Measurements from ENCODE around the gene TNFSF10.

Gene TNFSF10

DNA sequence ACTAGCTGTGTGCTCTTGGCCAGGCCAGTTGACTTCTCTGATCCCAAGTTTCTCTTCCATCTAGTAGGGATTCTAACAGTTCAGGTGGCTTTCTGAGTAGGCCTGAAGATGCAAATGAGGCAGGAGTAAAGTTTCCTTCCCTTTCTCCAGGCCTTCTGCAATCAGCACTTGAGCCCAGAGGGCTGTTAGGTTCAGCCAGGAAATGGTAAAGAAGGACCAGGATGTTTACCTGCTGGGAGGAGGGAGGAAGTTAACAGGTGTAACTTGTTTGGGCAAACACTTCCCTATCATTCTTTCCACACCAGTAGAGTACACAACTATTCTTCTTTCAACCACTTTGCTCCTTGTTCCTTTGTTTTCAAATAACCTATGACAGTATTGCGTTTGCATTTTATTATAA is 13.3 kb upstream of the TNFSF10 start:
- no peak for TF ChIP-seq EZH2 (IDR thresholded peaks at IDR 0.05; ENCODE audit: borderline replicate concordance, low read length)
- TF ChIP-seq, protein P1, sequence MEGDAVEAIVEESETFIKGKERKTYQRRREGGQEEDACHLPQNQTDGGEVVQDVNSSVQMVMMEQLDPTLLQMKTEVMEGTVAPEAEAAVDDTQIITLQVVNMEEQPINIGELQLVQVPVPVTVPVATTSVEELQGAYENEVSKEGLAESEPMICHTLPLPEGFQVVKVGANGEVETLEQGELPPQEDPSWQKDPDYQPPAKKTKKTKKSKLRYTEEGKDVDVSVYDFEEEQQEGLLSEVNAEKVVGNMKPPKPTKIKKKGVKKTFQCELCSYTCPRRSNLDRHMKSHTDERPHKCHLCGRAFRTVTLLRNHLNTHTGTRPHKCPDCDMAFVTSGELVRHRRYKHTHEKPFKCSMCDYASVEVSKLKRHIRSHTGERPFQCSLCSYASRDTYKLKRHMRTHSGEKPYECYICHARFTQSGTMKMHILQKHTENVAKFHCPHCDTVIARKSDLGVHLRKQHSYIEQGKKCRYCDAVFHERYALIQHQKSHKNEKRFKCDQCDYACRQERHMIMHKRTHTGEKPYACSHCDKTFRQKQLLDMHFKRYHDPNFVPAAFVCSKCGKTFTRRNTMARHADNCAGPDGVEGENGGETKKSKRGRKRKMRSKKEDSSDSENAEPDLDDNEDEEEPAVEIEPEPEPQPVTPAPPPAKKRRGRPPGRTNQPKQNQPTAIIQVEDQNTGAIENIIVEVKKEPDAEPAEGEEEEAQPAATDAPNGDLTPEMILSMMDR (IDR thresholded peaks at IDR 0.05; ENCODE audit: low read length) = no peak
- Histone ChIP-seq H3K9ac (ENCODE audit: low read length) (no peak overlapping the region), H3K9me2 (ENCODE audit: low read depth, low read length) (no peaks in the 10 kb centered on the region), H3K4me2 (ENCODE audit: low read length) (no peak overlapping the region), H3K79me2 (ENCODE audit: insufficient read depth, low read length) (no peaks in the 10 kb centered on the region), H3K36me3 (ENCODE audit: insufficient read depth, low read length) (no peaks in the 10 kb centered on the region), H2AFZ (ENCODE audit: low read length) (no peak overlapping the region), H3K27ac (ENCODE audit: low read depth, low read length, poor library complexity, severe bottlenecking) (no peak overlapping the region), H3K4me3 (ENCODE audit: low read depth, low read length, poor library complexity, severe bottlenecking) (no peak overlapping the region), H4K20me1 (ENCODE audit: insufficient read depth, low read length) (no peaks in the 10 kb centered on the region), H3K9me3 (ENCODE audit: low read length) (no peaks in the 10 kb centered on the region), H3K4me1 (ENCODE audit: insufficient read depth, low read length, severe bottlenecking) (no peaks in the 10 kb centered on the region), H3F3A (ENCODE audit: insufficient read depth, low read length) (no peaks in the 10 kb centered on the region), H3K27me3 (ENCODE audit: insufficient read depth, low read length) (no peaks in the 10 kb centered on the region)

DNA sequence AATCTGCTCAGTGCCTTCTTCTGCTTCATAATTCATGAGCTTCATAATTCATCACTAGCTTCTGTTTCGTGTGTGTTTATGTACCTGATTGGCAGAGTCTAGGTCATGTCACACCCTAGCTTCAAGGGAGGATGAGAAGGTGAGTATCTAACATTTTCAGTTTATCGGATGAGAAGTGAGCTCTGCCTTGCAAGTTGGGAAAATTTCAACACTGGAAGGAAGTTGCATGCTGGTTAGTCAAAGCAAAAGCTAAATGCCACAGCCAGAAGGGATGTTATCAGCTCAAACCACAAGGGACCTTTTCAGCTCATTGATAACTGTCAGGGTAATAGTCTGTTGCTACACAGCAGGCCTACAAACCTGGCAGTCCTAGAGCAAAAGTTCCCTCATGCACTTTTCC is 7.3 kb upstream of the TNFSF10 start:
- no peaks in the 10 kb centered on the region for H4K20me1 ChIP-seq (ENCODE audit: insufficient read depth, low read length)
- no peak overlapping the region for H3K27ac ChIP-seq (ENCODE audit: low read depth, low read length, poor library complexity, severe bottlenecking)
- H3K36me3 ChIP-seq (ENCODE audit: insufficient read depth, low read length) = no peaks in the 10 kb centered on the region
- no peaks in the 10 kb centered on the region for H3F3A ChIP-seq (ENCODE audit: insufficient read depth, low read length)
- TF ChIP-seq EZH2 (IDR thresholded peaks at IDR 0.05; ENCODE audit: borderline replicate concordance, low read length) = no peak
- TF ChIP-seq, protein P1 (IDR thresholded peaks at IDR 0.05; ENCODE audit: low read length) = no peak
- no peak overlapping the region for H3K9ac ChIP-seq (ENCODE audit: low read length)
- H3K4me2 ChIP-seq (ENCODE audit: low read length) = no peak overlapping the region
- no peaks in the 10 kb centered on the region for H3K9me3 ChIP-seq (ENCODE audit: low read length)
- no peaks in the 10 kb centered on the region for H3K79me2 ChIP-seq (ENCODE audit: insufficient read depth, low read length)
- no peak overlapping the region for H2AFZ ChIP-seq (ENCODE audit: low read length)
- no peaks in the 10 kb centered on the region for H3K9me2 ChIP-seq (ENCODE audit: low read depth, low read length)
- no peak overlapping the region for H3K4me3 ChIP-seq (ENCODE audit: low read depth, low read length, poor library complexity, severe bottlenecking)
- no peaks in the 10 kb centered on the region for H3K4me1 ChIP-seq (ENCODE audit: insufficient read depth, low read length, severe bottlenecking)
- no peaks in the 10 kb centered on the region for H3K27me3 ChIP-seq (ENCODE audit: insufficient read depth, low read length)

DNA sequence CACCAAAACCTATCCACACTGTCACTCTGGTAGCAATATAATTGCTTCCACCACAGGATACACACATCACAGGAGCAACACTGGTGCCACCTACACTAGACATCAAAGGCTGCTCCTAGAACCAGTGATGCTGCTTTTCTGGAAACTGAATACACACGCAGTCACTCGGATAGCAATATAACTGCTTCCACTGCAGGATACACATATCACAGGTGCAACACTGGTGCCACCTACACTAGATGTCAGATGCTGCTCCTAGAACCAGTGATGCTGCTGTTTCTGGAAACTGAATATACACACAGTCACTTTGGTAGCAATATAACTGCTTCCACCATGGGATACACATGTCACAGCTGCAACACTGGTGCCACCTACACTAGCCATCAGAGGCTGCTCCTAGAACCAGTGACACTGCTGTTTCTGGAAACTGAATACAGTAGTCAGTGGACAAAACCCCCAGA is 6.9 kb upstream of the TNFSF10 start:
- H3K79me2 ChIP-seq (ENCODE audit: insufficient read depth, low read length) = no peaks in the 10 kb centered on the region
- no peak overlapping the region for H3K9ac ChIP-seq (ENCODE audit: low read length)
- H3K4me3 ChIP-seq (ENCODE audit: low read depth, low read length, poor library complexity, severe bottlenecking) = no peak overlapping the region
- H3K27ac ChIP-seq (ENCODE audit: low read depth, low read length, poor library complexity, severe bottlenecking) = no peak overlapping the region
- no peaks in the 10 kb centered on the region for H3K9me2 ChIP-seq (ENCODE audit: low read depth, low read length)
- no peaks in the 10 kb centered on the region for H3F3A ChIP-seq (ENCODE audit: insufficient read depth, low read length)
- no peaks in the 10 kb centered on the region for H3K27me3 ChIP-seq (ENCODE audit: insufficient read depth, low read length)
- H3K36me3 ChIP-seq (ENCODE audit: insufficient read depth, low read length) = no peaks in the 10 kb centered on the region
- no peak overlapping the region for H2AFZ ChIP-seq (ENCODE audit: low read length)
- no peaks in the 10 kb centered on the region for H3K4me1 ChIP-seq (ENCODE audit: insufficient read depth, low read length, severe bottlenecking)
- no peaks in the 10 kb centered on the region for H4K20me1 ChIP-seq (ENCODE audit: insufficient read depth, low read length)
- H3K4me2 ChIP-seq (ENCODE audit: low read length) = no peak overlapping the region
- no peaks in the 10 kb centered on the region for H3K9me3 ChIP-seq (ENCODE audit: low read length)
- TF ChIP-seq EZH2 (IDR thresholded peaks at IDR 0.05; ENCODE audit: borderline replicate concordance, low read length) = no peak
- TF ChIP-seq, protein P1 (IDR thresholded peaks at IDR 0.05; ENCODE audit: low read length) = no peak

All from OCI-LY1 (cell line).